Measurements from ENCODE around the gene CAPZB. TPM values are rescaled to one million over a fixed set of nuclear protein-coding genes. Genes with fewer than 3 reads are reported as not detected.

CAPZB gene
- total and polyA plus RNA-seq, 2 of the 4 experiments (the other 2 are of a cell fraction) = 216 to 304 TPM

DNA sequence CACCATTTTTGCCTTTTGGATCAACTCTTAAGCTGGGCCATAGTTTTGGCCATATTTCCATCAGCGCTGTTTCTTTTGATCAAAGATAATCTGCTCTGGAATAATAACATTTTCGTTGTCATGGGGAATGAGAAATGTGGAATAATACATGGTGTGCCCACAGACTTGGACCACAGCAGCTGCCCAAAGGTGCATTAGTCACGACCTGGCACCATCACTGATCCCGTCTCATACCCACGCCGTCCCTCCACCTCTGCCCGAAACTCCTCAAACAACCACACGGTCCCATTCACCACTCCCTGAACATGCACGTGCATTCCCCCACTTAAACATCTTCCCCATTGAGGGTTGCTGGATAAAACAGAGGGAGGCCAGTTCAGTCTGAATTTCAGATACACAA, 96.4 kb downstream of the CAPZB start:
- no peak overlapping the region for H2BK20ac ChIP-seq (ENCODE audit: low read depth, low read length)
- H3K23ac ChIP-seq (ENCODE audit: low read depth, low read length) = no peak overlapping the region
- ChIA-PET CTCF (no interaction called here), POLR2A (ENCODE audit: unreplicated experiment) (no interaction called here)
- H3K18ac ChIP-seq (ENCODE audit: low read depth, low read length) = no peak overlapping the region
- peak overlapping the region; percentile 56 for H2AK9ac ChIP-seq (replicated peaks; ENCODE audit: low read depth, low read length, poor library complexity)
- WGBS, 2 experiments (ENCODE audit: extremely low coverage in 2 of 2, insufficient read length in 1 of 2) = 100% methylated on average over 2 of the region's 9 CpGs; no CpG with 5 or more reads in 1 of the 2 experiments
- H3K4me1 ChIP-seq (ENCODE audit: control insufficient read depth, insufficient read depth, low read length) = peaks cover 34% of the 10 kb centered on the region
- no peak overlapping the region for H2BK15ac ChIP-seq (ENCODE audit: low read depth, low read length)
- H3K9ac ChIP-seq (ENCODE audit: low read depth, low read length) = no peak overlapping the region
- H3K4ac ChIP-seq (ENCODE audit: low read depth, low read length) = no peak overlapping the region
- no peak overlapping the region for H3K27ac ChIP-seq (ENCODE audit: insufficient read depth, low read length)
- peak overlapping the region; percentile 37; the same call in 1 of the 2 replicates for H2AK5ac ChIP-seq (ENCODE audit: low read depth, low read length)
- ATAC-seq (ENCODE audit: low read depth) = no peak
- no peak overlapping the region for H2BK5ac ChIP-seq (ENCODE audit: low read depth, low read length, poor library complexity, severe bottlenecking)
- H3K14ac ChIP-seq (replicated peaks; ENCODE audit: low read depth, low read length) = no peak overlapping the region
- H3K9me1 ChIP-seq (ENCODE audit: insufficient read depth, low read length) = peaks cover 50% of the 10 kb centered on the region
- H4K8ac ChIP-seq (ENCODE audit: low read depth in 2 of 2, low read length in 2 of 2) = no peak overlapping the region
- no peak overlapping the region for H4K91ac ChIP-seq (ENCODE audit: insufficient read depth, low read depth, low read length)
- in situ Hi-C loops (cut with MboI; ENCODE audit: low sequenced_read_pairs) (no loop called here), dilution Hi-C loops (cut with HindIII; ENCODE audit: low sequenced_read_pairs, unreplicated experiment) (no loop called here), intact Hi-C loops (cut with micrococcal nuclease) (no loop called here)
- no peak overlapping the region for H3K4me2 ChIP-seq (ENCODE audit: low read depth, low read length)
- DNase-seq = no peak
- peaks cover 14% of the 10 kb centered on the region for H3K36me3 ChIP-seq (ENCODE audit: control insufficient read depth, insufficient read depth, low read length)
- peaks cover 97% of the 10 kb centered on the region for H4K20me1 ChIP-seq (ENCODE audit: insufficient read depth, low read length)
- peaks cover 55 to 100% of the 10 kb centered on the region in 2 experiments for H3K79me1 ChIP-seq (ENCODE audit: low read depth in 1 of 2, low read length in 2 of 2)
- H3K4me3 ChIP-seq (ENCODE audit: insufficient read depth, low read depth, low read length) = no peak overlapping the region
- H4K5ac ChIP-seq (ENCODE audit: low read depth, low read length) = no peak overlapping the region
- H3K27me3 ChIP-seq (ENCODE audit: control insufficient read depth, insufficient read depth, low read length) = no peaks in the 10 kb centered on the region
- peak overlapping the region; percentile 27 for H2AFZ ChIP-seq (replicated peaks; ENCODE audit: low read length, poor library complexity)
- TF ChIP-seq CEBPB (IDR thresholded peaks at IDR 0.05; ENCODE audit: low read depth, low read length) (no peak), MXI1 (IDR thresholded peaks at IDR 0.05; ENCODE audit: borderline replicate concordance, low read depth, low read length) (no peak), RCOR1 (IDR thresholded peaks at IDR 0.05; ENCODE audit: insufficient replicate concordance, low read length) (no peak), CHD1 (IDR thresholded peaks at IDR 0.05; ENCODE audit: low read depth, low read length) (no peak)
- H3K9me3 ChIP-seq (ENCODE audit: control insufficient read depth, insufficient read depth, low read length) = no peaks in the 10 kb centered on the region
- no peak overlapping the region for H2BK120ac ChIP-seq (ENCODE audit: low read depth, low read length)
- no TSS peak for BruUV-seq (replicated peaks)
- H3K56ac ChIP-seq (ENCODE audit: extremely low read depth, insufficient read depth, low read length) = no peak overlapping the region
